Transverse colon (tissue), 4 donors: ENCODE data around the gene TRABD2A. TPM values are rescaled to one million over a fixed set of nuclear protein-coding genes. Genes with fewer than 3 reads are reported as not detected.
"Not testable (repeated sequence)": the region's sequence is repeated elsewhere in the genome, so short reads cannot be mapped to it uniquely, and the experiment has no call there.

ENCODE experiments used
- DNase-seq: peaks from one replicate; pipeline ENCODE4 v3.0.0-alpha.2; 2019
- H3K27ac ChIP-seq, 4 donors: fragments of 200-600 bp; sonication (generic); 2 replicates each; pipeline ENCODE4 v1.5.1; 2016 to 2018; ENCODE audit warnings: inconsistent platforms in 4 of 4
- H3K27me3 ChIP-seq: fragments of 200-600 bp; sonication (generic); 2 replicates; pipeline ENCODE4 v1.5.1; 2017; ENCODE audit warnings: inconsistent platforms
- H3K36me3 ChIP-seq, 4 donors: fragments of 200-600 bp; sonication (generic); 2 replicates each; pipeline ENCODE4 v1.5.1; 2017 to 2019; ENCODE audit warnings: inconsistent platforms in 4 of 4
- H3K4me1 ChIP-seq, 4 donors: fragments of 200-600 bp; sonication (generic); 2 replicates each; pipeline ENCODE4 v1.5.1; 2017 to 2020; ENCODE audit warnings: inconsistent platforms in 4 of 4
- H3K4me3 ChIP-seq, 4 donors: fragments of 200-600 bp; sonication (generic); 1 replicate in 1 of 4; 2 replicates in 3 of 4; pipeline versions ENCODE4 v1.5.1 to v1.6.1; 2017 to 2019; ENCODE audit warnings: inconsistent platforms in 4 of 4
- H3K9me3 ChIP-seq, 2 donors: fragments of 200-600 bp; sonication (generic); 2 replicates each; pipeline ENCODE4 v1.5.1; 2017 to 2019; ENCODE audit warnings: inconsistent platforms in 2 of 2
- CTCF ChIP-seq, 5 experiments: fragments of 200-600 bp in 3 of 5; fragments of 450-650 bp in 2 of 5; sonication (generic) in 3 of 5; IDR thresholded peaks; 1 replicate in 2 of 5; 2 replicates in 3 of 5; pipeline ENCODE4 v1.5.1; 2016 to 2017; ENCODE audit warnings: antibody characterized with exemption in 5 of 5, inconsistent platforms in 3 of 5, mild to moderate bottlenecking in 2 of 5, moderate library complexity in 1 of 5
- EP300 ChIP-seq: sonication (generic); formaldehyde crosslinking; IDR thresholded peaks from one replicate; pipeline ENCODE4 v1.6.1; 2017; ENCODE audit warnings: antibody characterized with exemption, low read depth
- POLR2A ChIP-seq: fragments of 450-650 bp; IDR thresholded peaks from one replicate; pipeline ENCODE4 v1.6.1; 2016; ENCODE audit warnings: antibody characterized with exemption, mild to moderate bottlenecking, moderate library complexity
- POLR2AphosphoS5 ChIP-seq, 3 donors: sonication (generic); formaldehyde crosslinking; IDR thresholded peaks; one replicate each; pipeline ENCODE4 v1.6.1; 2016; ENCODE audit warnings: antibody characterized with exemption in 3 of 3
- WGBS, 2 donors: methylation state at CpG; one replicate each; pipeline ENCODE4 v1.1.5; 2018; ENCODE audit warnings: low coverage in 1 of 2; 5-methylcytosine and 5-hydroxymethylcytosine counted together
- in situ Hi-C, 4 donors: fragments of 200-750 bp; cut with MboI; loops; one replicate each; pipeline versions ENCODE4 v1.15.0 to v1.15.1; 2017; ENCODE audit warnings: low sequenced_read_pairs in 3 of 4, low pct_ligation_motif_present in 1 of 4, low pct_unique_long_range_greater_than_20kb in 1 of 4
- intact Hi-C: fragments of 100-400 bp; cut with DNase I; formaldehyde crosslinking; loops from one replicate; pipeline ENCODE4 v1.15.1; 2023; ENCODE audit warnings: low total_unique reads
- total RNA-seq, 4 donors: library from RNA; depleted of rRNA; stranded (reverse); fragments of >200 nt; gene quantifications; one replicate each; pipeline ENCODE4 v1.1.0, GENCODE V29; 2016

Gene TRABD2A
- total RNA-seq, 4 donors from 2014 or later, result 21.3 to 230 (median 76.5) TPM

- peaks cover 5 to 48% (median 27%) of the 10 kb centered on the region in 4 donors for H3K4me1 ChIP-seq
- in situ Hi-C loops (loop anchor here in 1 of 4 donors (5.0 to 25.0 kb wide), 2 partner anchors 88 to 363 kb away; no protein-coding TSS in a partner anchor), intact Hi-C loops (no loop called here)
- 50 to 77% methylated on average over 3 to 9 of the region's 9 CpGs for WGBS, 2 donors
- DNase-seq, result peak; percentile 62
- H3K27me3 ChIP-seq, result no peaks in the 10 kb centered on the region
- peak overlapping the region; percentile 36 to 69 (median 56) for H3K27ac ChIP-seq
- no peaks in the 10 kb centered on the region for H3K9me3 ChIP-seq
- TF ChIP-seq CTCF (IDR thresholded peaks at IDR 0.05) (no peak), POLR2AphosphoS5 (IDR thresholded peaks at IDR 0.05) (peak in 1 of 3 donors; percentile 3), EP300 (no peak)
- no peaks in the 10 kb centered on the region for H3K36me3 ChIP-seq
- H3K4me3 ChIP-seq, result no peak overlapping the region
Observed at GRCh38 chr2:84924173-84925106, 43.6 kb upstream of the TRABD2A start.

GRCh38 chr2:84923009-84923408 lies 42.1 kb upstream of the TRABD2A start:
- no peak overlapping the region for H3K27ac ChIP-seq
- in situ Hi-C loops, result no loop called here

GRCh38 chr2:84919885-84920580 lies 39.1 kb upstream of the TRABD2A start:
- TF ChIP-seq POLR2AphosphoS5 (IDR thresholded peaks at IDR 0.05), result peak in 2 of 3 donors; percentile 65 to 73
- TF ChIP-seq POLR2A, result no peak
- Histone ChIP-seq H3K4me1 (peaks cover 0 to 30% (median 10%) of the 10 kb centered on the region in 4 donors), H3K4me3 (no peak overlapping the region), H3K27me3 (no peaks in the 10 kb centered on the region), H3K27ac (peak overlapping the region; percentile 66 to 81 (median 80)), H3K9me3 (no peaks in the 10 kb centered on the region), H3K36me3 (no peaks in the 10 kb centered on the region)
- in situ Hi-C loops, result no loop called here
- peak; percentile 42 for DNase-seq
- 26 to 31% methylated on average over 7 of the region's 7 CpGs for WGBS, 2 donors
- intact Hi-C loops, result no loop called here

More at GRCh38 chr2:84923009-84923408, 42.1 kb upstream of the TRABD2A start:
- no peaks in the 10 kb centered on the region for H3K27me3 ChIP-seq
- TF ChIP-seq EP300 (no peak), POLR2AphosphoS5 (IDR thresholded peaks at IDR 0.05) (no peak), POLR2A (no peak), CTCF (IDR thresholded peaks at IDR 0.05) (no peak)
- H3K4me1 ChIP-seq, result peaks cover 5 to 52% (median 27%) of the 10 kb centered on the region in 4 donors
- no peak overlapping the region for H3K4me3 ChIP-seq
- intact Hi-C loops, result no loop called here
- H3K36me3 ChIP-seq, result no peaks in the 10 kb centered on the region
- no peak for DNase-seq
- no peaks in the 10 kb centered on the region for H3K9me3 ChIP-seq

- Histone ChIP-seq H3K4me3 (no peak overlapping the region), H3K9me3 (no peaks in the 10 kb centered on the region), H3K27ac (peak overlapping the region in 1 of 4 donors; percentile 81), H3K36me3 (no peaks in the 10 kb centered on the region), H3K27me3 (no peaks in the 10 kb centered on the region), H3K4me1 (peaks cover 0 to 18% (median 7%) of the 10 kb centered on the region in 4 donors)
- TF ChIP-seq POLR2A (no peak), EP300 (no peak), POLR2AphosphoS5 (IDR thresholded peaks at IDR 0.05) (no peak), CTCF (IDR thresholded peaks at IDR 0.05) (no peak)
- in situ Hi-C loops (no loop called here), intact Hi-C loops (no loop called here)
- DNase-seq, result no peak
- WGBS, 2 donors, result 52 to 94% methylated on average over 2 of the region's 2 CpGs
Observed at GRCh38 chr2:84918430-84918829, 37.5 kb upstream of the TRABD2A start.

- H3K36me3 ChIP-seq, H3K27ac ChIP-seq, H3K9me3 ChIP-seq, H3K4me3 ChIP-seq, DNase-seq, H3K27me3 ChIP-seq, in situ Hi-C loops, intact Hi-C loops: not testable (repeated sequence)
- peaks cover 0 to 17% (median 11%) of the 10 kb centered on the region in 4 donors for H3K4me1 ChIP-seq
- 82 to 87% methylated on average over 3 to 5 of the region's 5 CpGs for WGBS, 2 donors
Observed at GRCh38 chr2:84917821-84918220, 36.9 kb upstream of the TRABD2A start.

GRCh38 chr2:84915675-84916074 lies 34.8 kb upstream of the TRABD2A start:
- H3K27ac ChIP-seq, in situ Hi-C loops, H3K4me3 ChIP-seq, H3K9me3 ChIP-seq, DNase-seq, H3K36me3 ChIP-seq, H3K27me3 ChIP-seq, intact Hi-C loops: not testable (repeated sequence)
- WGBS, 2 donors, result 95 to 98% methylated on average over 10 to 24 of the region's 24 CpGs
- H3K4me1 ChIP-seq, result peaks cover 0 to 21% (median 15%) of the 10 kb centered on the region in 4 donors
